MM.1S (cell line): ENCODE measurements around the gene HNMT.

ENCODE experiments used
- CTCF ChIP-seq: fragments of 300-600 bp; sonication (generic); IDR thresholded peaks from 2 replicates; pipeline ENCODE4 v1.5.1; 2016; ENCODE audit warnings: antibody characterized with exemption, low read length, mixed read lengths
- EZH2 ChIP-seq: fragments of 300-600 bp; sonication (generic); optimal IDR thresholded peaks from 2 replicates; pipeline ENCODE3; 2017; ENCODE audit warnings: low read depth, mild to moderate bottlenecking, antibody characterized with exemption, low read length, mixed read lengths
- EZH2phosphoT487 ChIP-seq: fragments of 300-600 bp; sonication (generic); IDR thresholded peaks from 2 replicates; pipeline ENCODE4 v1.6.1; 2018; ENCODE audit warnings: antibody characterized with exemption, low read length

GRCh38 chr2:138042311-138042710 is 78.0 kb downstream of the HNMT start:
- TF ChIP-seq CTCF (no peak), EZH2phosphoT487 (no peak), EZH2 (no peak)
